HL-60 (cell line): Measurements from ENCODE around the gene CCDC15.

ENCODE experiments used
- DNase-seq, 2 experiments: peaks; one replicate each; pipeline ENCODE4 v3.0.0-alpha.2; 2010 to 2020; ENCODE audit warnings: low read depth in 1 of 2, low spot score in 1 of 2
- H3K27ac ChIP-seq: fragments of 250-450 bp; sonication (Bioruptor Pico); replicated peaks from 2 replicates; pipeline ENCODE4 v1.5.1; 2020; ENCODE audit warnings: mild to moderate bottlenecking, moderate library complexity
- H3K27me3 ChIP-seq: fragments of 250-450 bp; sonication (Bioruptor Pico); 2 replicates; pipeline ENCODE4 v1.5.1; 2021; ENCODE audit warnings: mild to moderate bottlenecking, moderate library complexity; ENCODE audit not compliant: insufficient read depth, poor library complexity, severe bottlenecking
- H3K4me3 ChIP-seq: replicated peaks from 2 replicates; pipeline ENCODE4 v1.5.1; 2011; ENCODE audit warnings: mild to moderate bottlenecking, control low read depth, low read length; ENCODE audit not compliant: insufficient read depth
- GABPA ChIP-seq: IDR thresholded peaks from 2 replicates; pipeline ENCODE4 v1.6.1; 2012; ENCODE audit warnings: low read depth
- POLR2AphosphoS5 ChIP-seq: IDR thresholded peaks from 2 replicates; pipeline ENCODE4 v1.6.1; 2012; ENCODE audit warnings: low read depth
- SPI1 ChIP-seq: IDR thresholded peaks from 2 replicates; pipeline ENCODE4 v1.6.1; 2012; ENCODE audit warnings: low read depth, mild to moderate bottlenecking, borderline replicate concordance
- TF ChIP-seq, protein P1 (sequence below): IDR thresholded peaks from one replicate; pipeline ENCODE4 v1.5.1; 2011; ENCODE audit warnings: low read length, control low read depth, inconsistent platforms; ENCODE audit not compliant: insufficient read depth
- TF ChIP-seq, protein P2 (sequence below): IDR thresholded peaks from 2 replicates; pipeline ENCODE4 v1.6.1; 2012; ENCODE audit warnings: low read depth; ENCODE audit not compliant: insufficient replicate concordance

Gene CCDC15

DNA sequence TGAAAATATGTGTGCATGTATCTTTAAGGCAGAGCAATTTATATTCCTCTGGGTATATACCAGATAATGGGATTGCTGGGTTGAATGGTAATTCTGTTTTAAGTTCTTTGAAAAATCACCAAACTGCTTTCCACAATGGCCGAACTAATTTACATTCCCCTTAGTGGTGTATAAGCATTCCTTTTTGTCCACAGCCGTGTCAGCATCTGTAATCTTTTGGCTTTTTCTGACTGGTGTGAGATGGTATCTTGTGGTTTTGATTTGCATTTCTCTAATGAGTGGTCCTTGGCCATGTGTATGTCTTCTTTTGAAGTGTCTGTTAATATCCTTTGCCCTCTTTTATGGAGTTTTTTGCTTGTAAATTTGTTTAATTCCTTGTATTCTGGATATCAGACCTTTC is 24.3 kb downstream of the CCDC15 start:
- TF ChIP-seq, protein P1, sequence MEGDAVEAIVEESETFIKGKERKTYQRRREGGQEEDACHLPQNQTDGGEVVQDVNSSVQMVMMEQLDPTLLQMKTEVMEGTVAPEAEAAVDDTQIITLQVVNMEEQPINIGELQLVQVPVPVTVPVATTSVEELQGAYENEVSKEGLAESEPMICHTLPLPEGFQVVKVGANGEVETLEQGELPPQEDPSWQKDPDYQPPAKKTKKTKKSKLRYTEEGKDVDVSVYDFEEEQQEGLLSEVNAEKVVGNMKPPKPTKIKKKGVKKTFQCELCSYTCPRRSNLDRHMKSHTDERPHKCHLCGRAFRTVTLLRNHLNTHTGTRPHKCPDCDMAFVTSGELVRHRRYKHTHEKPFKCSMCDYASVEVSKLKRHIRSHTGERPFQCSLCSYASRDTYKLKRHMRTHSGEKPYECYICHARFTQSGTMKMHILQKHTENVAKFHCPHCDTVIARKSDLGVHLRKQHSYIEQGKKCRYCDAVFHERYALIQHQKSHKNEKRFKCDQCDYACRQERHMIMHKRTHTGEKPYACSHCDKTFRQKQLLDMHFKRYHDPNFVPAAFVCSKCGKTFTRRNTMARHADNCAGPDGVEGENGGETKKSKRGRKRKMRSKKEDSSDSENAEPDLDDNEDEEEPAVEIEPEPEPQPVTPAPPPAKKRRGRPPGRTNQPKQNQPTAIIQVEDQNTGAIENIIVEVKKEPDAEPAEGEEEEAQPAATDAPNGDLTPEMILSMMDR = no peak
- Histone ChIP-seq H3K27ac (no peak overlapping the region), H3K4me3 (no peak overlapping the region), H3K27me3 (no peaks in the 10 kb centered on the region)
- no peak for DNase-seq

DNA sequence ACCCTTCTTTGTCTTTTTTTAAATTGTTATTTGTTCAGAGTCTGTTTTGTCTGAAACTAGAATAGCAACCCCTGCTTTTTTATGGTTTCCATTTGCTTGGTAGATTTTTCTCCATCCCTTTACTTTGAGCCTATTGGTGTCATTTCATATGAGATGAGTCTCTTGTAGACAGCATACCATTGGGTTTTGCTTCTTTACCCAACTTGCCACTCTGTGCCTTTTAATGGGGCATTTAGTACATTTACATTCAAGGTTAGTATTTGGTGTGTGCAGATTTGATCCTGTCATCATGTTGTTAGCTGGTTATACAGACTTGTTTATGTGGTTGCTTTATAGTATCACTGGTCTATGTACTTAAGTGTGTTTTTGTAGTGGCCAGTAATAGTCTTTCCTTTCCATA is 28.0 kb downstream of the CCDC15 start:
- TF ChIP-seq, protein P2, sequence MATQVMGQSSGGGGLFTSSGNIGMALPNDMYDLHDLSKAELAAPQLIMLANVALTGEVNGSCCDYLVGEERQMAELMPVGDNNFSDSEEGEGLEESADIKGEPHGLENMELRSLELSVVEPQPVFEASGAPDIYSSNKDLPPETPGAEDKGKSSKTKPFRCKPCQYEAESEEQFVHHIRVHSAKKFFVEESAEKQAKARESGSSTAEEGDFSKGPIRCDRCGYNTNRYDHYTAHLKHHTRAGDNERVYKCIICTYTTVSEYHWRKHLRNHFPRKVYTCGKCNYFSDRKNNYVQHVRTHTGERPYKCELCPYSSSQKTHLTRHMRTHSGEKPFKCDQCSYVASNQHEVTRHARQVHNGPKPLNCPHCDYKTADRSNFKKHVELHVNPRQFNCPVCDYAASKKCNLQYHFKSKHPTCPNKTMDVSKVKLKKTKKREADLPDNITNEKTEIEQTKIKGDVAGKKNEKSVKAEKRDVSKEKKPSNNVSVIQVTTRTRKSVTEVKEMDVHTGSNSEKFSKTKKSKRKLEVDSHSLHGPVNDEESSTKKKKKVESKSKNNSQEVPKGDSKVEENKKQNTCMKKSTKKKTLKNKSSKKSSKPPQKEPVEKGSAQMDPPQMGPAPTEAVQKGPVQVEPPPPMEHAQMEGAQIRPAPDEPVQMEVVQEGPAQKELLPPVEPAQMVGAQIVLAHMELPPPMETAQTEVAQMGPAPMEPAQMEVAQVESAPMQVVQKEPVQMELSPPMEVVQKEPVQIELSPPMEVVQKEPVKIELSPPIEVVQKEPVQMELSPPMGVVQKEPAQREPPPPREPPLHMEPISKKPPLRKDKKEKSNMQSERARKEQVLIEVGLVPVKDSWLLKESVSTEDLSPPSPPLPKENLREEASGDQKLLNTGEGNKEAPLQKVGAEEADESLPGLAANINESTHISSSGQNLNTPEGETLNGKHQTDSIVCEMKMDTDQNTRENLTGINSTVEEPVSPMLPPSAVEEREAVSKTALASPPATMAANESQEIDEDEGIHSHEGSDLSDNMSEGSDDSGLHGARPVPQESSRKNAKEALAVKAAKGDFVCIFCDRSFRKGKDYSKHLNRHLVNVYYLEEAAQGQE = no peak
- TF ChIP-seq, protein P1 = no peak
- TF ChIP-seq GABPA (no peak), SPI1 (no peak), POLR2AphosphoS5 (no peak)
- H3K27me3 ChIP-seq = no peaks in the 10 kb centered on the region
- no peak for DNase-seq
- H3K27ac ChIP-seq = no peak overlapping the region
- no peak overlapping the region for H3K4me3 ChIP-seq

DNA sequence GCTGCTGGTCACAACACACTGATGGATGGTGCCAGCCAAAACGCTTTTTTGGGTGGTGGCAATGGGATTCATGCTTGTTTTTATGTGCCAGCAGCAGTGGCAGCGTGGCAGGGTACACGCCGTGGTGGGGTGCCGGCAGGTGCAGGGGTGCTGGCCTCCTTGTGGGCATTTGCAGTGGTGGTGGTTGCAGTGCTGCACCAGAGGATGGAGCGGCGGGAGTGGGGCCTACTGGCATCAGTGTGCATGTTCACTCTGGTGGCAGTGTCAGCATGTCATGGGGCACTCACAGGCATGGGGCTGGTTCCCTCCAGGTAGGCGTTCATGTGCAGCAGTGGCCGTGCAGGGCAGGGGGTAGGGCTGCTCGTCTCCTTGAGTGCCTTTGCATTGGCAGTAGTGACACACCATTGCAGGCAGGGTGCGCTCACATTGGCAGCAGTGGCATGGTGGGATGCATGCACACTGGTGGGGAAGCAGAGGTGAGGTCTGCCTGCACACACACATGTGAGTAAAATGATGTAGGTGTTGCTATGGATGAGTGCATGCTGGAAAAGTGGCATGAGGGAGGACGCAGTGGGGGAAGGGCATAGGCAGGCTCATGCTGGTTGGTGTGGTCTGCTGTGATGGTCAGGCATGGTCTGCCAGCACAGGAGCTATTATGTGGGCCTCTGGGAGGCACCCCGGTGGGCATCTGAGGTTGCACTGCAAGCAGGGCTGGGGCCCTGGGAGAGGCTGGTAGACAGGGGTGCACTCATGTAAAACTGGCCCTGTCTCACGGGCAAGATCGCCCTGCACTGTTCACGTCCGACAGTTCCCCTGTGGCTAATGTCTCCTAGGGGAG is 29.9 kb downstream of the CCDC15 start:
- no peak for DNase-seq
- TF ChIP-seq, protein P1 = no peak
- no peak for TF ChIP-seq POLR2AphosphoS5
- TF ChIP-seq GABPA = no peak
- no peak for TF ChIP-seq SPI1
- Histone ChIP-seq H3K4me3 (no peak overlapping the region), H3K27me3 (no peaks in the 10 kb centered on the region), H3K27ac (no peak overlapping the region)

DNA sequence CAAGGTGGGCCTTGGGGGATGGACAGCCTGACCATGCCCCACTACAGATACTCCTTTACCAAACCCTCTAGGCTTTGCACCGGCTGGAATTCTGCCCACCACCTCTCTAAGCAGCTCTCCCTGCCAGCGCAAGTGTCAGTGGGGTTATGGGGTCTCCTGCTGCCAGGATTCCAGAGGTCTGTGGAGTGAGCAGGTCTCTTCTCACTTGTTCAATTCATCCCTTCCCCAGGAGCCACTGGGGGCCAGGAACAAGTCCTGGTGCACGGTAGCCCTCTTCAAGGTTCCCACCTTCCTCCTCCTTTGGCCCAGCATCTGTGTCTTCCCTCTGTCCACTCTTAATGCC is 30.5 kb downstream of the CCDC15 start:
- DNase-seq = no peak

More for the DNA sequence above, 30.5 kb downstream of the CCDC15 start:
- Histone ChIP-seq H3K27me3 (no peaks in the 10 kb centered on the region), H3K4me3 (no peak overlapping the region), H3K27ac (no peak overlapping the region)
- TF ChIP-seq, protein P1 = no peak
- TF ChIP-seq, protein P2 = no peak
- no peak for TF ChIP-seq SPI1
- no peak for TF ChIP-seq GABPA
- no peak for TF ChIP-seq POLR2AphosphoS5
